ENCODE data around the gene PXDN. TPM values are rescaled to one million over a fixed set of nuclear protein-coding genes. Genes with fewer than 3 reads are reported as not detected.
A peak's percentile ranks its signal among the peaks of the same experiment; 100 is the strongest.

PXDN gene
- polyA plus RNA-seq, 1 donor: 60.6 TPM

- no peak for DNase-seq
- no peak overlapping the region for H3K27ac ChIP-seq (ENCODE audit: low read length)
- no peaks in the 10 kb centered on the region for H3K36me3 ChIP-seq (ENCODE audit: control insufficient read depth, insufficient read depth, low read length)
- peaks cover 3% of the 10 kb centered on the region for H3K4me1 ChIP-seq (ENCODE audit: control insufficient read depth, insufficient read depth, low read length)
- H3K4me3 ChIP-seq (ENCODE audit: low read length): no peak overlapping the region
- H3K27me3 ChIP-seq (ENCODE audit: control insufficient read depth, insufficient read depth, low read length): peaks cover 2% of the 10 kb centered on the region
- H3K9me3 ChIP-seq (ENCODE audit: control insufficient read depth, low read depth, low read length): peaks cover 4% of the 10 kb centered on the region
- 100% methylated on average over 3 of the region's 7 CpGs for WGBS (ENCODE audit: insufficient coverage, low lambda C conversion rate)
Measured at GRCh38 chr2:1607236-1607920, 136.9 kb downstream of the PXDN start.

- Histone ChIP-seq H3K36me3 (ENCODE audit: control insufficient read depth, insufficient read depth, low read length) (no peaks in the 10 kb centered on the region), H3K27me3 (ENCODE audit: control insufficient read depth, insufficient read depth, low read length) (peaks cover 2% of the 10 kb centered on the region), H3K9me3 (ENCODE audit: control insufficient read depth, low read depth, low read length) (peaks cover 4% of the 10 kb centered on the region), H3K4me1 (ENCODE audit: control insufficient read depth, insufficient read depth, low read length) (peaks cover 10% of the 10 kb centered on the region), H3K27ac (ENCODE audit: low read length) (no peak overlapping the region), H3K4me3 (ENCODE audit: low read length) (no peak overlapping the region)
- no peak for DNase-seq
- 92% methylated on average over 3 of the region's 15 CpGs for WGBS (ENCODE audit: insufficient coverage, low lambda C conversion rate)
Measured at GRCh38 chr2:1606421-1607235, 137.7 kb downstream of the PXDN start.

- H3K4me3 ChIP-seq (ENCODE audit: low read length): no peak overlapping the region
- H3K27ac ChIP-seq (ENCODE audit: low read length): no peak overlapping the region
- H3K27me3 ChIP-seq (ENCODE audit: control insufficient read depth, insufficient read depth, low read length): peaks cover 2% of the 10 kb centered on the region
- peaks cover 13% of the 10 kb centered on the region for H3K4me1 ChIP-seq (ENCODE audit: control insufficient read depth, insufficient read depth, low read length)
- WGBS (ENCODE audit: insufficient coverage, low lambda C conversion rate): no CpG with 5 or more reads among the region's 14 CpGs
- no peaks in the 10 kb centered on the region for H3K36me3 ChIP-seq (ENCODE audit: control insufficient read depth, insufficient read depth, low read length)
- H3K9me3 ChIP-seq (ENCODE audit: control insufficient read depth, low read depth, low read length): peaks cover 4% of the 10 kb centered on the region
- no peak for DNase-seq
Measured at GRCh38 chr2:1606046-1606400, 138.3 kb downstream of the PXDN start.

GRCh38 chr2:1605102-1606045 lies 138.9 kb downstream of the PXDN start:
- peak overlapping the region; percentile 40 for H3K27ac ChIP-seq (ENCODE audit: low read length)
- WGBS (ENCODE audit: insufficient coverage, low lambda C conversion rate): no CpG with 5 or more reads among the region's 32 CpGs

GRCh38 chr2:1603521-1603920 lies 140.8 kb downstream of the PXDN start:
- peaks cover 2% of the 10 kb centered on the region for H3K27me3 ChIP-seq (ENCODE audit: control insufficient read depth, insufficient read depth, low read length)
- no CpG with 5 or more reads among the region's 15 CpGs for WGBS (ENCODE audit: insufficient coverage, low lambda C conversion rate)
- peaks cover 21% of the 10 kb centered on the region for H3K4me1 ChIP-seq (ENCODE audit: control insufficient read depth, insufficient read depth, low read length)

More at GRCh38 chr2:1605102-1606045, 138.9 kb downstream of the PXDN start:
- Histone ChIP-seq H3K4me1 (ENCODE audit: control insufficient read depth, insufficient read depth, low read length) (peaks cover 17% of the 10 kb centered on the region), H3K4me3 (ENCODE audit: low read length) (no peak overlapping the region), H3K27me3 (ENCODE audit: control insufficient read depth, insufficient read depth, low read length) (peaks cover 2% of the 10 kb centered on the region), H3K9me3 (ENCODE audit: control insufficient read depth, low read depth, low read length) (peaks cover 4% of the 10 kb centered on the region), H3K36me3 (ENCODE audit: control insufficient read depth, insufficient read depth, low read length) (no peaks in the 10 kb centered on the region)
- peak in 1 of 2 donors; percentile 44 for DNase-seq

GRCh38 chr2:1603059-1603458 lies 141.3 kb downstream of the PXDN start:
- no CpG with 5 or more reads among the region's 15 CpGs for WGBS (ENCODE audit: insufficient coverage, low lambda C conversion rate)
- no peak overlapping the region for H3K27ac ChIP-seq (ENCODE audit: low read length)
- peaks cover 4% of the 10 kb centered on the region for H3K9me3 ChIP-seq (ENCODE audit: control insufficient read depth, low read depth, low read length)
- H3K4me3 ChIP-seq (ENCODE audit: low read length): no peak overlapping the region
- H3K27me3 ChIP-seq (ENCODE audit: control insufficient read depth, insufficient read depth, low read length): peaks cover 2% of the 10 kb centered on the region
- DNase-seq: no peak
- no peaks in the 10 kb centered on the region for H3K36me3 ChIP-seq (ENCODE audit: control insufficient read depth, insufficient read depth, low read length)
- peaks cover 21% of the 10 kb centered on the region for H3K4me1 ChIP-seq (ENCODE audit: control insufficient read depth, insufficient read depth, low read length)

More at GRCh38 chr2:1603521-1603920, 140.8 kb downstream of the PXDN start:
- no peak overlapping the region for H3K27ac ChIP-seq (ENCODE audit: low read length)
- no peaks in the 10 kb centered on the region for H3K36me3 ChIP-seq (ENCODE audit: control insufficient read depth, insufficient read depth, low read length)
- no peak overlapping the region for H3K4me3 ChIP-seq (ENCODE audit: low read length)
- H3K9me3 ChIP-seq (ENCODE audit: control insufficient read depth, low read depth, low read length): peaks cover 4% of the 10 kb centered on the region
- DNase-seq: no peak

- H3K36me3 ChIP-seq (ENCODE audit: control insufficient read depth, insufficient read depth, low read length): no peaks in the 10 kb centered on the region
- H3K9me3 ChIP-seq (ENCODE audit: control insufficient read depth, low read depth, low read length): peaks cover 5% of the 10 kb centered on the region
- no peak overlapping the region for H3K4me3 ChIP-seq (ENCODE audit: low read length)
- H3K27ac ChIP-seq (ENCODE audit: low read length): peak overlapping the region; percentile 20
- H3K27me3 ChIP-seq (ENCODE audit: control insufficient read depth, insufficient read depth, low read length): peaks cover 2% of the 10 kb centered on the region
- no peak for DNase-seq
- WGBS (ENCODE audit: insufficient coverage, low lambda C conversion rate): 100% methylated on average over 1 of the region's 15 CpGs
- H3K4me1 ChIP-seq (ENCODE audit: control insufficient read depth, insufficient read depth, low read length): peaks cover 21% of the 10 kb centered on the region
Measured at GRCh38 chr2:1602278-1603010, 141.9 kb downstream of the PXDN start.

GRCh38 chr2:1601471-1602277 lies 142.6 kb downstream of the PXDN start:
- peak; percentile 55 to 82 for DNase-seq
- 87% methylated on average over 3 of the region's 27 CpGs for WGBS (ENCODE audit: insufficient coverage, low lambda C conversion rate)
- peaks cover 12% of the 10 kb centered on the region for H3K9me3 ChIP-seq (ENCODE audit: control insufficient read depth, low read depth, low read length)
- no peaks in the 10 kb centered on the region for H3K36me3 ChIP-seq (ENCODE audit: control insufficient read depth, insufficient read depth, low read length)
- H3K27ac ChIP-seq (ENCODE audit: low read length): peak overlapping the region; percentile 20
- H3K4me3 ChIP-seq (ENCODE audit: low read length): no peak overlapping the region
- peaks cover 2% of the 10 kb centered on the region for H3K27me3 ChIP-seq (ENCODE audit: control insufficient read depth, insufficient read depth, low read length)
- peaks cover 21% of the 10 kb centered on the region for H3K4me1 ChIP-seq (ENCODE audit: control insufficient read depth, insufficient read depth, low read length)

GRCh38 chr2:1601067-1601412 lies 143.3 kb downstream of the PXDN start:
- no peak for DNase-seq
- H3K27ac ChIP-seq (ENCODE audit: low read length): no peak overlapping the region
- peaks cover 18% of the 10 kb centered on the region for H3K4me1 ChIP-seq (ENCODE audit: control insufficient read depth, insufficient read depth, low read length)
- no peaks in the 10 kb centered on the region for H3K36me3 ChIP-seq (ENCODE audit: control insufficient read depth, insufficient read depth, low read length)
- no peak overlapping the region for H3K4me3 ChIP-seq (ENCODE audit: low read length)
- no peaks in the 10 kb centered on the region for H3K27me3 ChIP-seq (ENCODE audit: control insufficient read depth, insufficient read depth, low read length)
- WGBS (ENCODE audit: insufficient coverage, low lambda C conversion rate): no CpG with 5 or more reads among the region's 5 CpGs
- peaks cover 19% of the 10 kb centered on the region for H3K9me3 ChIP-seq (ENCODE audit: control insufficient read depth, low read depth, low read length)
